Small intestine (tissue), 7 donors: ENCODE data around the gene ATRN. TPM values are rescaled to one million over a fixed set of nuclear protein-coding genes. Genes with fewer than 3 reads are reported as not detected.
"Not testable (repeated sequence)": the region's sequence is repeated elsewhere in the genome, so short reads cannot be mapped to it uniquely, and the experiment has no call there.

Experiments
- DNase-seq, 2 donors: peaks; one replicate each; pipeline versions ENCODE4 v3.0.0 to v3.0.0-alpha.2; 2013
- FAIRE-seq: peaks from 2 replicates; lab custom pipeline; 2012; peaks lifted over from hg19 to GRCh38; lab: Jason Lieb, UNC
- H3K27ac ChIP-seq, 3 donors: one replicate each; pipeline ENCODE4 v1.5.1; 2013; ENCODE audit warnings: low read length in 2 of 3, mild to moderate bottlenecking in 2 of 3, control low read depth in 1 of 3, inconsistent platforms in 1 of 3, low read depth in 1 of 3, moderate library complexity in 1 of 3
- H3K27me3 ChIP-seq, 3 donors: one replicate each; pipeline ENCODE4 v1.6.1; 2013; ENCODE audit warnings: low read length in 3 of 3, inconsistent platforms in 1 of 3; ENCODE audit not compliant: control insufficient read depth in 3 of 3, insufficient read depth in 3 of 3
- H3K36me3 ChIP-seq, 3 donors: one replicate each; pipeline ENCODE4 v1.6.1; 2013; ENCODE audit warnings: low read length in 3 of 3, inconsistent platforms in 1 of 3, low read depth in 1 of 3, mild to moderate bottlenecking in 1 of 3, moderate library complexity in 1 of 3; ENCODE audit not compliant: control insufficient read depth in 3 of 3, insufficient read depth in 2 of 3
- H3K4me1 ChIP-seq, 3 donors: one replicate each; pipeline ENCODE4 v1.6.1; 2013; ENCODE audit warnings: low read length in 2 of 3, inconsistent platforms in 1 of 3, low read depth in 1 of 3, mild to moderate bottlenecking in 1 of 3, moderate library complexity in 1 of 3; ENCODE audit not compliant: control insufficient read depth in 3 of 3, insufficient read depth in 2 of 3
- H3K4me3 ChIP-seq, 3 donors: one replicate each; pipeline ENCODE4 v1.5.1; 2013; ENCODE audit warnings: low read length in 3 of 3, control low read depth in 1 of 3, inconsistent platforms in 1 of 3, low read depth in 1 of 3, mild to moderate bottlenecking in 1 of 3, moderate library complexity in 1 of 3
- H3K9me3 ChIP-seq, 2 donors: one replicate each; pipeline ENCODE4 v1.6.1; 2013; ENCODE audit warnings: low read depth in 1 of 2, low read length in 1 of 2; ENCODE audit not compliant: control insufficient read depth in 2 of 2, insufficient read depth in 1 of 2
- WGBS, 3 donors: extraction: QIAGEN DNeasy Blood & Tissue Kit; methylation state at CpG; one replicate each; pipeline ENCODE4 v1.1.7; 2013; 5-methylcytosine and 5-hydroxymethylcytosine counted together
- polyA plus RNA-seq, 4 donors: library from polyadenylated mRNA; stranded (reverse) in 3 of 4; unstranded in 1 of 4; fragments of 200-250 nt in 3 of 4; fragments of 120-200 nt in 1 of 4; gene quantifications; one replicate each; pipeline versions ENCODE4 v1.2.1 to v1.2.3, GENCODE V29; 2013
- donor health status: healthy with polysubstance abuse.
- donor health status: control.
- donor health status: control.
- donor health status: Bipolar disorder and iron deficiency.
- donor health status: healthy.

ATRN gene
- polyA plus RNA-seq, 4 donors, result 11.4 to 126 (median 19.3) TPM

DNA sequence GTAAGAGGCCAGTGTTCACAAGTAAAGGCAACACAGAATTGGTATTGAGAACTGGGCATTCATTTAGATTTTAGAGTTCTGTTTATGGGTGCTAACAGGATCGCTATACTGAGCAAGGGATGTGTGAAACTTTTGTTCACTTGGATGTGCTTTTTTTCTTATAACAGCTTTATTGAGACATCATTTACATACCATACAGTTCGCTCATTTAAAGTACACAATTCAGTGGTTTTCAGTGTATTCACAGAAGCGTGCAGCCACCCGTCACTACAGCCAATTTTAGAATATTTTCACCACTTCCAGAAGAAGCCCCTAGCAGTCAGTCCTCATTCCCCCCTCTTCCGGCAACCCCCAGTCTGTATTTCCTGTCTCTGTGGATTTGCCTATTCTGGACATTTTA lies 143.6 kb downstream of the ATRN start:
- 86 to 97% (median 96%) methylated on average over 5 of the region's 5 CpGs for WGBS, 3 donors
- DNase-seq (no peak), FAIRE-seq (no peak)
- no peaks in the 10 kb centered on the region for H3K9me3 ChIP-seq
- H3K4me3 ChIP-seq, result no peak overlapping the region
- no peak overlapping the region for H3K27ac ChIP-seq
- peaks cover 3 to 37% (median 9%) of the 10 kb centered on the region in 3 donors for H3K36me3 ChIP-seq
- H3K4me1 ChIP-seq, result no peaks in the 10 kb centered on the region
- no peaks in the 10 kb centered on the region for H3K27me3 ChIP-seq

DNA sequence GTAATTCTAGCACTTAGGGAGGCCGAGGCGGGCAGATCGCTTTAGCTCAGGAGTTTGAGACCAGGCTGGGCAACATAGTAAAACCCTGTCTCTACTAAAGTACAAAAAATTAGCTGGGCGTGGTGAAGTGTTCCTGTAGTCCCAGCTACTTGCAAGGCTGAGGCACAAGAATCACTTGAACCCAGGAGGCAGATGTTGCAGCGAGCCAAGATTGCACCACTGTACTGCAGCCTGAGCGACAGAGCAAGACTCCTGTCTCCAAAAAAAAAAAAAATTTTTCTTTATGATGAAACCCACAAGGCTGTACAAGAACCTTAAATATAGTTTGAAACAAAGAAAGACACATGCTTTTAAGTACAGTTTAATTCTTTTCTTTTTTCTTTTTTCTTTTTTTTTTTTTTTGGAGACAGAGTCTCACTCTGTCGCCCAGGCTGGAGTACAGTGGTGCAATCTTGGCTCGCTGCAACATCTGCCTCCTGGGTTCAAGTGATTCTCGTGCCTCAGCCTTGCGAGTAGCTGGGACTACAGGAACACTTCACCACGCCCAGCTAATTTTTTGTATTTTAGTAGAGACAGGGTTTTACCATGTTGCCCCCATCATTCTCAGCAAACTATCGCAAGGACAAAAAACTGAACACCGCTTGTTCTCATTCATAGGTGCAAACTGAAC lies 144.5 kb downstream of the ATRN start:
- not testable (repeated sequence) for DNase-seq, FAIRE-seq, H3K27me3 ChIP-seq, H3K27ac ChIP-seq, H3K9me3 ChIP-seq, H3K4me3 ChIP-seq, H3K4me1 ChIP-seq
- 96 to 98% (median 97%) methylated on average over 13 of the region's 13 CpGs for WGBS, 3 donors
- peaks cover 3 to 43% (median 9%) of the 10 kb centered on the region in 3 donors for H3K36me3 ChIP-seq

GRCh38 chr20:3616250-3616649 lies 145.4 kb downstream of the ATRN start:
- Histone ChIP-seq H3K9me3 (no peaks in the 10 kb centered on the region), H3K4me3 (no peak overlapping the region), H3K4me1 (no peaks in the 10 kb centered on the region), H3K27me3 (no peaks in the 10 kb centered on the region), H3K27ac (no peak overlapping the region), H3K36me3 (peaks cover 0 to 42% (median 9%) of the 10 kb centered on the region in 3 donors)
- 49 to 63% (median 59%) methylated on average over 4 of the region's 4 CpGs for WGBS, 3 donors
- DNase-seq (no peak), FAIRE-seq (no peak)

DNA sequence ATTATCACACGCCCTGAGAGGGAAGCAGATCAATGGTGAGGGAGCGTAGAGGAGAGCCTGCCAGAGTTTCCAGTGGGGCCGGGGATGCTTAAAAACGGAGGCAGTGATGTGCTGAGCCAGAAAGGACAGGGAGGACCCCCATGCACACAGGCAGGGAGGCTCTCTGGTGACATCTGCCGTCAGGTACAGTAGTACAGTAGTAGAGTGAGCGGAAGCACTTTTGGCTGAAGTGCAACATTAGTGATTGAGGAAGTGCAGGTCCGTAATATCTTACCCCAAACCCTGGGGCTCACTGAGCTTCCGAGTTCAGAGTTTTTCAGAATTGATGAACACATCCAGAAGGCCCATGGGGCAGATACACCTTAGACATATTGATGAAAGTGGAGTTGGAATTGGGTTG lies 150.3 kb downstream of the ATRN start:
- Histone ChIP-seq H3K36me3 (peaks cover 0 to 38% (median 8%) of the 10 kb centered on the region in 3 donors), H3K4me3 (no peak overlapping the region), H3K27me3 (no peaks in the 10 kb centered on the region), H3K4me1 (no peaks in the 10 kb centered on the region), H3K9me3 (no peaks in the 10 kb centered on the region), H3K27ac (no peak overlapping the region)
- FAIRE-seq, result no peak
- WGBS, 3 donors, result 87 to 98% (median 96%) methylated on average over 8 of the region's 8 CpGs
- DNase-seq, result no peak

DNA sequence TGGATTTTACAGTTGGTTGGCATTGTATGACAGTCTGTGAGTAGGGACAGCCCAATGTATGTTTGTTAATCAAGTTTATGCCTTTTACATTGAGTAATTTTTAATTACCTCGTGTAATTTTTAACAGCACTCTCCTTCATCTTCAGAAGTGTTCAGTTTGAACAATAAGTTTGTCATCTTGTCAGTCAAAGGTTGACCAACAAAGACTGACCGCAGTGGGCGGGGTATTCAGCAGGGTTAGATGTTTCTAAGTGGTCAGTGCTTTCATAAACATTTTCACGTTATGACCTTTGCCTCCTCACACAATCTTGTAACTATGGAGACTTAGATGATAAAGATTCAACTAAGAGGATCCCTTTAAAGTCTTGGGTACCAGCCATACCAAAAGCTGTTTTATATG lies 151.6 kb downstream of the ATRN start:
- FAIRE-seq, result no peak
- no peaks in the 10 kb centered on the region for H3K27me3 ChIP-seq
- 61 to 75% (median 67%) methylated on average over 4 of the region's 4 CpGs for WGBS, 3 donors

GRCh38 chr20:3627476-3627875 lies 156.7 kb downstream of the ATRN start:
- no peaks in the 10 kb centered on the region for H3K9me3 ChIP-seq
- FAIRE-seq (no peak), DNase-seq (no peak)
- H3K4me3 ChIP-seq, result no peak overlapping the region
- H3K36me3 ChIP-seq, result peaks cover 4 to 35% (median 8%) of the 10 kb centered on the region in 3 donors
- 87 to 94% (median 91%) methylated on average over 2 of the region's 2 CpGs for WGBS, 3 donors
- H3K27me3 ChIP-seq, result no peaks in the 10 kb centered on the region
- H3K4me1 ChIP-seq, result no peaks in the 10 kb centered on the region
- no peak overlapping the region for H3K27ac ChIP-seq

More for the DNA sequence above, 151.6 kb downstream of the ATRN start:
- Histone ChIP-seq H3K4me1 (no peaks in the 10 kb centered on the region), H3K36me3 (peaks cover 0 to 32% (median 3%) of the 10 kb centered on the region in 3 donors), H3K27ac (no peak overlapping the region), H3K4me3 (no peak overlapping the region), H3K9me3 (no peaks in the 10 kb centered on the region)
- DNase-seq, result no peak

- FAIRE-seq (no peak), DNase-seq (no peak)
- H3K4me3 ChIP-seq, result no peak overlapping the region
- WGBS, 3 donors, result 85 to 92% (median 89%) methylated on average over 16 of the region's 16 CpGs
- peaks cover 4 to 33% (median 8%) of the 10 kb centered on the region in 3 donors for H3K36me3 ChIP-seq
- no peaks in the 10 kb centered on the region for H3K27me3 ChIP-seq
- no peaks in the 10 kb centered on the region for H3K4me1 ChIP-seq
- H3K27ac ChIP-seq, result no peak overlapping the region
- no peaks in the 10 kb centered on the region for H3K9me3 ChIP-seq
Measured at GRCh38 chr20:3628502-3629314, 157.9 kb downstream of the ATRN start.

DNA sequence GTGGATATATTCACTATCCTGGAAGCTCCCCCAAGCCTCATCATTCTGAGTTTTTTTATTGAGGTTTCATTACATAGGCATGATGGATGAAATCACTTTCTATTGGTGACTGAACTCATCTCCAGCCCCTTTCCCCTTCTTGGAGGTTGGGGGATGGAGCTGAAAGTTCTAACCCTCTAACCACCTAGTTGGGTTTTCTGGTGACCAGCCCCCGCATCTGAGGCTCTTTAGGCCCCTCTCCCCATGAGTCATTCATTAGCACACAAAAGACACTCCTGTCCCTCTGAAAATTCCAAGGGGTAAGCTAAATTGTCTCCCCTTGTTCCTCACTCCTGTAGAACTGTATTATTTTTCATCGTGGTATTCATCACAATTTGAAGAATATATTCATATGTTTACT lies 159.1 kb downstream of the ATRN start:
- FAIRE-seq (no peak), DNase-seq (no peak)
- Histone ChIP-seq H3K27ac (no peak overlapping the region), H3K9me3 (no peaks in the 10 kb centered on the region), H3K36me3 (peaks cover 4 to 36% (median 8%) of the 10 kb centered on the region in 3 donors), H3K4me1 (no peaks in the 10 kb centered on the region), H3K27me3 (no peaks in the 10 kb centered on the region), H3K4me3 (no peak overlapping the region)
- WGBS, 3 donors, result 77 to 94% (median 83%) methylated on average over 2 of the region's 2 CpGs
